Mesenchymal stem cell (in vitro differentiated cells and primary cell): ENCODE results near the gene DNAJC30.
"Not testable (repeated sequence)": the region's sequence is repeated elsewhere in the genome, so short reads cannot be mapped to it uniquely, and the experiment has no call there.

Experiments used
- DNase-seq: peaks from one replicate; pipeline ENCODE4 v3.0.0-alpha.2; 2013
- H2AFZ ChIP-seq: one replicate; pipeline ENCODE4 v1.6.1; 2013; ENCODE audit warnings: low read depth, mild to moderate bottlenecking, control low read depth, inconsistent platforms, low read length, moderate library complexity
- H2AK5ac ChIP-seq: 2 replicates; pipeline ENCODE4 v1.6.1; 2013; ENCODE audit warnings: low read length, moderate library complexity, mild to moderate bottlenecking, inconsistent platforms; ENCODE audit not compliant: severe bottlenecking
- H2BK120ac ChIP-seq: one replicate; pipeline ENCODE4 v1.6.1; 2013; ENCODE audit warnings: low read depth, mild to moderate bottlenecking, inconsistent platforms, low read length, moderate library complexity
- H2BK12ac ChIP-seq, 2 experiments: one replicate each; pipeline ENCODE4 v1.6.1; 2013; ENCODE audit warnings: inconsistent platforms in 2 of 2, low read length in 2 of 2, mild to moderate bottlenecking in 2 of 2, moderate library complexity in 2 of 2, control low read depth in 1 of 2
- H2BK15ac ChIP-seq: one replicate; pipeline ENCODE4 v1.6.1; 2013; ENCODE audit warnings: mild to moderate bottlenecking, low read depth, inconsistent platforms; ENCODE audit not compliant: poor library complexity, severe bottlenecking
- H2BK5ac ChIP-seq: 2 replicates; pipeline ENCODE4 v1.6.1; 2013; ENCODE audit warnings: low read depth, mild to moderate bottlenecking, low read length, control low read depth, inconsistent platforms; ENCODE audit not compliant: poor library complexity, severe bottlenecking
- H3K14ac ChIP-seq, 2 experiments: one replicate each; pipeline ENCODE4 v1.6.1; 2013; ENCODE audit warnings: inconsistent platforms in 2 of 2, low read length in 2 of 2, control low read depth in 1 of 2, mild to moderate bottlenecking in 1 of 2, moderate library complexity in 1 of 2
- H3K18ac ChIP-seq, 2 experiments: one replicate each; pipeline ENCODE4 v1.6.1; 2013; ENCODE audit warnings: inconsistent platforms in 2 of 2, low read length in 2 of 2, control low read depth in 1 of 2, low read depth in 1 of 2, mild to moderate bottlenecking in 1 of 2
- H3K23ac ChIP-seq, 2 experiments: one replicate each; pipeline ENCODE4 v1.6.1; 2013; ENCODE audit warnings: inconsistent platforms in 2 of 2, low read length in 2 of 2, mild to moderate bottlenecking in 2 of 2, moderate library complexity in 2 of 2, control low read depth in 1 of 2
- H3K27ac ChIP-seq: 2 replicates; pipeline ENCODE4 v1.5.1; 2013; ENCODE audit warnings: mild to moderate bottlenecking, moderate library complexity, low read length, control low read depth, inconsistent platforms; ENCODE audit not compliant: poor library complexity, severe bottlenecking
- H3K27me3 ChIP-seq, 2 experiments: 2 replicates each; pipeline versions ENCODE4 v1.6.1 to v1.7.0; 2013; ENCODE audit warnings: low read length in 2 of 2, mild to moderate bottlenecking in 2 of 2, moderate library complexity in 2 of 2, control low read depth in 1 of 2, inconsistent platforms in 1 of 2; ENCODE audit not compliant: control insufficient read depth in 1 of 2, insufficient read depth in 1 of 2
- H3K36me3 ChIP-seq, 2 experiments: 2 replicates each; pipeline versions ENCODE4 v1.6.1 to v1.7.0; 2013; ENCODE audit warnings: low read length in 2 of 2, control low read depth in 1 of 2, inconsistent platforms in 1 of 2, low read depth in 1 of 2, mild to moderate bottlenecking in 1 of 2; ENCODE audit not compliant: insufficient read depth in 2 of 2, control insufficient read depth in 1 of 2
- H3K4ac ChIP-seq, 2 experiments: one replicate each; pipeline ENCODE4 v1.6.1; 2013; ENCODE audit warnings: inconsistent platforms in 2 of 2, low read length in 2 of 2, mild to moderate bottlenecking in 2 of 2, moderate library complexity in 2 of 2, control low read depth in 1 of 2, low read depth in 1 of 2
- H3K4me1 ChIP-seq: 2 replicates; pipeline ENCODE4 v1.6.1; 2013; ENCODE audit warnings: low read depth, low read length, control low read depth; ENCODE audit not compliant: control insufficient read depth, insufficient read depth
- H3K4me2 ChIP-seq: 2 replicates; pipeline ENCODE4 v1.6.1; 2013; ENCODE audit warnings: low read length, mild to moderate bottlenecking, inconsistent platforms; ENCODE audit not compliant: poor library complexity, severe bottlenecking
- H3K4me3 ChIP-seq, 2 experiments: 2 replicates each; pipeline versions ENCODE4 v1.5.1 to v1.7.0; 2013; ENCODE audit warnings: low read length in 2 of 2, mild to moderate bottlenecking in 2 of 2, control low read depth in 1 of 2, low read depth in 1 of 2; ENCODE audit not compliant: insufficient read depth in 1 of 2
- H3K79me1 ChIP-seq: replicated peaks from 2 replicates; pipeline ENCODE4 v1.6.1; 2013; ENCODE audit warnings: mild to moderate bottlenecking, control low read depth, low read length, inconsistent platforms; ENCODE audit not compliant: poor library complexity, severe bottlenecking
- H3K9ac ChIP-seq: 2 replicates; pipeline ENCODE4 v1.7.0; 2013; ENCODE audit warnings: mild to moderate bottlenecking, low read length, moderate library complexity
- H3K9me3 ChIP-seq: 2 replicates; pipeline ENCODE4 v1.7.0; 2013; ENCODE audit warnings: mild to moderate bottlenecking, low read length; ENCODE audit not compliant: control insufficient read depth
- H4K8ac ChIP-seq: one replicate; pipeline ENCODE4 v1.6.1; 2013; ENCODE audit warnings: inconsistent platforms, mild to moderate bottlenecking, low read length, moderate library complexity
- H4K91ac ChIP-seq: one replicate; pipeline ENCODE4 v1.6.1; 2013; ENCODE audit warnings: mild to moderate bottlenecking, low read length, inconsistent platforms
- WGBS: methylation state at CpG from one replicate; pipeline ENCODE4 v1.1.7; 2013; ENCODE audit warnings: mixed read lengths; 5-methylcytosine and 5-hydroxymethylcytosine counted together

Gene DNAJC30

DNA sequence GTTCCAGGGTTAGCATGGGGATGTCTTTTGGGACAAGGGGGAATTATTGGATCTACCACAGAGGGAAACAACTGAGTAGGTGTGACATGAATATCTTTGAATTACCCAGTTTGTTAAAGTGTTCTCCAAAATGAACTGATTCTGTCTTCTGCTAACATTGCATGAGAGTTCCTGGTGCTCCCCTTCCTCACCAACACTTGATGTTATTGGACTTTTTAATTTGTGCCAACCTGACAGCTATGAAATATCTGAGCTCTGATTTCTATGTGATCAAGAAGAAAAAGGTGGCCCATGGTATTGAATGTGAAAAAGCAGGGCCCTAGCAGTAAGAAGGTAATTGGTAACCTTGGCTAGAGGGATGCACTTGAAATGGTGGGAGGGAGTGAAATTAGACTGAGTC lies 20.2 kb downstream of the DNAJC30 start:
- Histone ChIP-seq H4K91ac (no peak overlapping the region), H3K4me2 (no peak overlapping the region), H2BK12ac (no peak overlapping the region), H3K79me1 (no peaks in the 10 kb centered on the region), H3K27ac (no peak overlapping the region), H3K14ac (no peak overlapping the region), H3K4me1 (peaks cover 3% of the 10 kb centered on the region), H3K23ac (no peak overlapping the region), H3K36me3 (no peaks in the 10 kb centered on the region), H3K4ac (no peak overlapping the region), H3K9ac (no peak overlapping the region), H2AFZ (no peak overlapping the region), H2BK15ac (no peak overlapping the region), H2AK5ac (no peak overlapping the region), H3K4me3 (no peak overlapping the region), H4K8ac (no peak overlapping the region), H3K9me3 (peaks cover 9% of the 10 kb centered on the region), H2BK5ac (no peak overlapping the region), H3K27me3 (peaks cover 14 to 51% of the 10 kb centered on the region in 2 experiments), H2BK120ac (no peak overlapping the region), H3K18ac (no peak overlapping the region)
- no peak for DNase-seq

DNA sequence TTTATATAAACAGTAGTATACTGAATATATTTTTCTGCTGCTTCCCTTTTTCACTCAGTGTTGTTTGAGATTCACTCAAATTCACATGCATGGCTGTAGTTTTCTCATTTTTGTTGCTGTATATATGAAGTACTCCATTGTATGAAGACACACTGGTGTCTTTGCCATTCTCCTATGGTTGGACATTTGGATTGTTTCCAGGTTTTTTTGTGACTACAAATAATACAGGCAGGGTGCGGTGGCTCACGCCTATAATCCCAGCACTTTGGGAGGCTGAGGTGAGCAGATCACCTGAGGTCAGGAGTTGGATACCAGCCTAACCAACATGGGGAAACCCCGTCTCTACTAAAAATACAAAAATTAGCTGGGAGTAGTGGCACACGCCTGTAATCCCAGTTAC lies 22.7 kb downstream of the DNAJC30 start:
- H3K4me3 ChIP-seq, H2BK120ac ChIP-seq, H3K18ac ChIP-seq, H3K36me3 ChIP-seq, H4K91ac ChIP-seq, H3K23ac ChIP-seq, H2BK5ac ChIP-seq, H3K9ac ChIP-seq, H3K4ac ChIP-seq, H2BK15ac ChIP-seq, H2AFZ ChIP-seq, H2AK5ac ChIP-seq, H3K27ac ChIP-seq, H3K79me1 ChIP-seq, H3K4me1 ChIP-seq, H2BK12ac ChIP-seq, H3K9me3 ChIP-seq, H3K14ac ChIP-seq, H4K8ac ChIP-seq, DNase-seq, H3K4me2 ChIP-seq: not testable (repeated sequence)
- peaks cover 7 to 37% of the 10 kb centered on the region in 2 experiments for H3K27me3 ChIP-seq
- WGBS: 77% methylated on average over 4 of the region's 4 CpGs

DNA sequence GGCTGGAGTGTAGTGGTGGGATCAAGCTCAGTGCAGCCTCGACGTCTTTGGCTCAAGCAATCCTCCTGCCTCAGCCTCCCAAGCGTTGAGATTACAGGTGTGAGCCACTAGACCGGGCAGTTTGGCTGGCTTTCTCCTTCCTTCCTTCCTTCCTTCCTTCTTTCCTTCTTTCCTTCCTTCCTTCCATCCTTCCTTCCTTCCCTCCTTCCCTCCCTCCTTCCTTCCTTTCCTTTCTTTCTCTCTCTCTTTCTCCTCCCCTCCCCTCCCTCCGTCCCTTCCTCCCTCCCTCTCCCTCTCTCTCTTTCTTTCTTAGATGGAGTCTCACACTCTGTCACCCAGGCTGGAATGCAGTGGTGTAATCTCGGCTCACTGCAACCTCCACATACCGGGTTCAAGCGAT lies 23.3 kb downstream of the DNAJC30 start:
- no peaks in the 10 kb centered on the region for H3K4me1 ChIP-seq
- H3K4ac ChIP-seq: no peak overlapping the region
- no peak overlapping the region for H4K91ac ChIP-seq
- H3K36me3 ChIP-seq: no peaks in the 10 kb centered on the region
- no peak overlapping the region for H3K4me3 ChIP-seq
- H2AFZ ChIP-seq: no peak overlapping the region
- H2BK12ac ChIP-seq: no peak overlapping the region
- H3K27ac ChIP-seq: no peak overlapping the region
- no peak overlapping the region for H3K4me2 ChIP-seq
- H2BK5ac ChIP-seq: no peak overlapping the region
- H2AK5ac ChIP-seq: no peak overlapping the region
- DNase-seq: no peak
- H3K79me1 ChIP-seq: no peaks in the 10 kb centered on the region
- peaks cover 7 to 32% of the 10 kb centered on the region in 2 experiments for H3K27me3 ChIP-seq
- H3K18ac ChIP-seq: no peak overlapping the region
- H3K9ac ChIP-seq: no peak overlapping the region
- no peak overlapping the region for H2BK15ac ChIP-seq
- H4K8ac ChIP-seq: no peak overlapping the region
- no peak overlapping the region for H2BK120ac ChIP-seq
- H3K23ac ChIP-seq: no peak overlapping the region
- H3K14ac ChIP-seq: no peak overlapping the region
- H3K9me3 ChIP-seq: peaks cover 9% of the 10 kb centered on the region
- WGBS: 79% methylated on average over 8 of the region's 8 CpGs

- not testable (repeated sequence) for H2BK15ac ChIP-seq, H3K9ac ChIP-seq, H2AK5ac ChIP-seq, H2BK5ac ChIP-seq, H3K14ac ChIP-seq, H3K79me1 ChIP-seq, H2BK120ac ChIP-seq, DNase-seq, H4K91ac ChIP-seq, H3K18ac ChIP-seq, H2AFZ ChIP-seq, H3K27ac ChIP-seq, H3K4ac ChIP-seq, H4K8ac ChIP-seq, H3K9me3 ChIP-seq, H3K4me1 ChIP-seq, H3K36me3 ChIP-seq, H3K4me2 ChIP-seq, H3K4me3 ChIP-seq, H3K23ac ChIP-seq, H2BK12ac ChIP-seq
- 83% methylated on average over 3 of the region's 4 CpGs for WGBS
- H3K27me3 ChIP-seq: peaks cover 17 to 31% of the 10 kb centered on the region in 2 experiments
Measured at GRCh38 chr7:73655309-73655708, 27.9 kb downstream of the DNAJC30 start.
